HG03103 (cell line): Measurements from ENCODE around the gene TMEM203.

Source experiments
- ATAC-seq: cut with Tn5 transposase; IDR thresholded peaks from one replicate; pipeline ENCODE4 v1.9.1; 2021; ENCODE audit warnings: low read depth; ENCODE audit not compliant: unreplicated experiment

TMEM203 gene

GRCh38 chr9:137230705-137231371 is 25.4 kb upstream of the TMEM203 start, which contains the start of gene SLC34A3:
TSS of gene SLC34A3 (plus strand) at chr9:137230901. CDS start at chr9:137231703, 802 bp downstream.
- no peak for ATAC-seq

DNA sequence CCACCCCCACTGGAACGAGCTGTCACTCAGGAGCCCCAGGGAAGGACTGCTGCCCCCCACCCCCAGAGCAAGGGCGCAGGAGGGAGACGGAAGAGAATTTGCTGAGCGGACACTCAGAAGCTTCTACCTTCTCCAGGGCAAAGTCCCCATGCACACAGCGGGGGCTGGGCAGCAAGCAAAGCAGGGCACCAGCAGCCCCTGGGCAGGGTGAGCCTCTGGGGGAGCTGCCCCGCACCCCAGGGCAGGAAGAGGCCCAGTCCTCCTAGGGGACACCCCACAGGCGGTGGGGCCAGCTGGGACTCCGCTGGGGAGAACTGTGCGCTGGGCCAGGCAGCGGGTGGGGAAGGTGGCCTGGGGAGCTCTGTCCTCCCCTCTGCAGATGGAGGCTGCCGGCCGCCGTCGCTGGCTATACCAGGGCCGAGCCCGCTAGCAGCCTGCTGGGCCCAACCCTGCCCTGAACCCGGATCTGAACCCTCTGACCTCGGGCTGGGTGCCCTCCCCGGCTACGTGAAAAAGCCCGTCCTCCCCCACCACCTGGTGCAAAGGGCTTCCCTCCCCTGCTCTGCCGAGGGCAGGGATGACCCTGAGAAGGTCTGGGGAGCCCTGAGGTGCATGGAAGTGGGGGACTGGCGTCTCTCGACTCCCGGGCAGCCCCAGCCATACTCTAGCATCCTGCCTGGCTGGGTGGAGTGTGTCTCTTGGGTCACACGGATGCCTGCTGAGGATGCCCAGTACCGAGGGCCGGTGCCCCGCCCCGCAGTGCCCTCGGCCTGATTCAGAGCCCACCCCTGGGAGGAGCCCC is 24.7 kb upstream of the TMEM203 start:
- ATAC-seq: no peak

- no peak for ATAC-seq
These were observed 23.8 kb upstream of the TMEM203 start for GRCh38 chr9:137228968-137229896.

GRCh38 chr9:137228506-137228967 is 23.1 kb upstream of the TMEM203 start:
- no peak for ATAC-seq

DNA sequence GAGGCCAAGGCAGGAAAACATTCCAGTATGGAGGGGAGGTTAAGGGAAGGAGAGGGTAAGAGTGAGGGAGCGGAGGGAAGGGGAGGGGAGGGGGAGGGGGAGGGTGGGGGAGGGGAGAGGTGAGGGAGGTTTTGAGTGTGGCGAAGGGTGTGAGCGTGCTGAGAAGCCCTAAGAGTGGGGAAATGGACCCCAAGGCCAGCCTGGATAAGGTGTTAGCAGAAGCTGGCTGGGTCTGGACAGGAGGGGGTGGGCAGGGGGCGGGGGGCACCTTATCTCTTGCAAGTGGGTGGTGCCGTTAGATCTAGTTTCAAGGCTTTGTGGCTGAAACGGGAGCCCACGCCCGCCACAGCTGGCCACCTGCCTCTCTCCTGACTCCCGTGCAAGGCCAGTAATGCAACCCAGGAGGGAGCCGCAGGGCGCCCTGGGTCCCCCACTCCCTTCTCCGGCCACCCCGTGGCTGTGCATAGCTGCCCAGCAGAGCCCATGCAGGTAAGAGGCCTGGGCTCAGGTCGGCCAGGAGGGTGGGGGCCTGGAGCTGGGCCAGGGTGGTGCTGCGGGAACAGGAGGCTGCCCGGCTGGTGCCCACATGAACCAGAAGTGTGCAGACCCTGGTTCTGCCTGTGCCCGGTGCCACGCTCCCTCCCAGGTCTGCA is 22.5 kb upstream of the TMEM203 start:
- no peak for ATAC-seq

DNA sequence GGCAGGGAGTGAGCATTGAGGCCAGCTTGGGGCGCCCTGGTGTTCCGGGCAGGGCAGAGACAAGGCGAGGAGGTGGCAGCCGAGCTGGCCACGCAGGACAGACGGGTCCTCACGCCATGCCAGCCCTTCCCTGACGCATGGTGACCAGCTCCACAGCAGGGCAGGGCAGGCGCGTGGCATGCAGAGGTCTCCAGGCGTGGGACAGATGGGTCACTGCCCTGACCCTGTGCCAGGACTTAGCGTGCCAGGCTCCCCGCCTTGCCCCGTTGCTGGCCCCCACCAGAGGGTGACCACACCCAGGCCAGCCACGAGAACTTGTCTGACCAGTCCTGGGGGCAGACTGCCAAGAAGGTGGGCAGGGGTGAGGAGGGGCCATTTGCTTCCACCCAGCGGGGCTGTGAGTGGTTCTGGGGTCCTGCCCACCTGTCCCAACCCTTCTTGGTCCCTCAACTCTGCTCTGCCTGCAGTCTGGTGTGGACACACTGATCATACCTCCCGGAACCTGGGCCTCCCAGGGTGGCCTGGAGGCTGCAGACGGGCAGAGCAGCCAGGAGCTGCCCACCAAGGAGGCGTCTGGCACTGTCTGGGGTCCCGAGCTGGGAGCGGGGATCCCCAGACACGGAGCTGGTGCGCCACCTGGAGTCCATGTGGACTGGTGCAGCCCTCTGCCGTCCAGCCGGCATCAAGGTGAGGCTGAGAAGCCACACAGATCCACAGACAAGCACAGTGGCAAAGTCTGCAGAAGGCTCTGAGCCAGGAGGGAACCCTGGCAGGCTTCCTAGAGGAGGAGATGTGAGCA is 21.8 kb upstream of the TMEM203 start, which contains the start of gene RNF224:
TSS of gene RNF224 (plus strand) at position 449 of the 799 bp plus-strand sequence. CDS start 834 bp downstream, outside the sequence.
- no peak for ATAC-seq

DNA sequence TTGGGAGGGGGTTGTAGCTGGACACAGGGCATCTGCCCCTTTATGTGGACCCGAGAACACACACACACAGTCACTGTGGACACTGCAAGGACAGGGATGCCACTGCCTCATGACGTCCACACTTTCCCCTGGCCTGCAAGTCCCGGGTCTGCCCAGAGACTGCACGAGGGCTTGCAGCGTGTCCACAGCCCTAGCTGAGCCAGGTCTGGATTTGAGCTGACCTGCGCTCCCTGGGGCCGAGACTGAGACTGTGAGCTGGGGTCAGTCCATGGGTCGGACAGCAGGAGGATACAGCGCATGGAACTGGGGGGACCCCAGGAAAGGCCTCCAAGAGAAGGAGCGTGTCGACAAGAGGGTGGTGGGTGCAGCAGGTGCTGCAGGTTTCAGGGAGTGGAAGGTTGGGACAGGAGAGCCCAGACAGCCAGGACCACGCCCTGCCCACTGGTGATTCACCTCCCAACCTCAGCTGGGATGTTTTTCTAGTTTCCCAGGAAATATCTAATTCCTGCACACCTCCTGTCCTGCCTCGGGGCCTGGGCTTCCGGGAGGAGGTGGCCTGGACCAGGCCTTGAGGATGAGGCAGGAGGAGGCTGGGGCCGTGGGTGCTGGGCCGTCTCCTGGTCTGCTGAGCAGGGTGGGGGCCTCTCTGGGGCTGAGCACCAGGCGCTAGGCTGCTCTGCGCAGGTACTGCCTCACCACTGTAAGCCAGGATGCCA is 21.0 kb upstream of the TMEM203 start:
- ATAC-seq: no peak

DNA sequence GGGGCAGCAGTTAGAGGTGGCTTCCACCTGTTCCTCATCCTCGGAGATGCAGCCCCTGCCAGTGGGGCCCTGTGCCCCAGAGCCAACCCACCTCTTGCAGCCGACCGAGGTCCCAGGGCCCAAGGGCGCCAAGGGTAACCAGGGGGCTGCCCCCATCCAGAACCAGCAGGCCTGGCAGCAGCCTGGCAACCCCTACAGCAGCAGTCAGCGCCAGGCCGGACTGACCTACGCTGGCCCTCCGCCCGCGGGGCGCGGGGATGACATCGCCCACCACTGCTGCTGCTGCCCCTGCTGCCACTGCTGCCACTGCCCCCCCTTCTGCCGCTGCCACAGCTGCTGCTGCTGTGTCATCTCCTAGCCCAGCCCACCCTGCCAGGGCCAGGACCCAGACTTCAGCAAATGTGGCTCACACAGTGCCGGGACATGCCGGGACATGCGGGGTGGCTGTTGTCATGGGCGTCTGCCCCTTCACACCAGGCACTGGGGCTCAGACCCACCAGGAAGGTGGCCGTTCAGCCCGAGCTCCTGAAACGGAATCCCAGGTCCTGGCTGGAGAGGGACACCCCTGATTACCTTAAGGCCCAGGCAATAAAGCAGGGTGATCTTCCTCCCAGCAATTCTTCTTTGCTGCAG is 20.4 kb upstream of the TMEM203 start:
- ATAC-seq: no peak

- no peak for ATAC-seq
These were observed 19.6 kb upstream of the TMEM203 start, which contains the start of gene CYSRT1 for GRCh38 chr9:137224830-137225694. TSS of gene CYSRT1 (plus strand) at chr9:137225174. CDS start at chr9:137225622, 448 bp downstream.

DNA sequence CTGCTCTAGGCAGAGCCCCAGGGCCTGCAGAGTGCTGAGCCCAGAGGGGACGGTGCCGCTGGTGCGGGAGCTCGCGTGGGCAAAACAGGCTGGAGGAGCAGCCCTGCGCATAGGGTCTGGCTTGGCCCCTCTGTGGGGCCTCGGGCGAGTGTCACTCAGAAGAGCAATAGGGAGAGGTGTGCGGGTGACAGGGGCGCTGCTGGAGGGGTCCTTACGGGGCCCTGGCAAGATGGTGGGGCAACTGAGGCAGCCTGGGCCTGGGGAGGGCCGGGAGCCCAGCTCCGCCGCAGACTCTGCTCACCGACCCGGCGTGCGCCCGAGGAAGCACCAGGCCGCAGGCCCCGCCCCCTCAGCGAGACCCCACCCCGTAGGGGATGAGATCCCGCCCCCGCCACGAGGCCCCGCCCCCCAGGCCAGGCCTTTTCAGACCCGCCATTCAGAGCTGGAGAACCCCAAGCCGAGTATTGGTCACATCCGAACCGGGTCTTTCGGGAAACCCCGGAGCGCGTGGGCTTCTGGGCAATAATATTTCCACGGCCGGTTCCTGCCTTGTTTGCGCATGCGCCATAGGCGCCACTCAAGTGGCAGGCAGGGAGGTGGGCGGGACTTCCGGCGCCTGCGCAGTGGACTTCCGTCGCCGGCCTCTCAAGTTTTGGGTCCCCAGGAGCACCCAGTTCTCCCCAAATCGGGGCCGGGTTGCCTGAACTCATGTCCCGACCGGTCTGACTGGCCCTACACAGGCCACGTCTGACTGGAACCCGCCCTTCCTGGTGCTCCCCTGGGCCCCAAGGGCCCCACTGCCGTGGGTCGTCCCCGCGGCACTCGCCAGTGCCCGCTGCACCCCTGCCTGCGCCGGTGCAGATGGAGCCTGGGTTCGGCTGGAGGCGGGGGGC is 17.9 kb upstream of the TMEM203 start:
- ATAC-seq: peak; percentile 73

DNA sequence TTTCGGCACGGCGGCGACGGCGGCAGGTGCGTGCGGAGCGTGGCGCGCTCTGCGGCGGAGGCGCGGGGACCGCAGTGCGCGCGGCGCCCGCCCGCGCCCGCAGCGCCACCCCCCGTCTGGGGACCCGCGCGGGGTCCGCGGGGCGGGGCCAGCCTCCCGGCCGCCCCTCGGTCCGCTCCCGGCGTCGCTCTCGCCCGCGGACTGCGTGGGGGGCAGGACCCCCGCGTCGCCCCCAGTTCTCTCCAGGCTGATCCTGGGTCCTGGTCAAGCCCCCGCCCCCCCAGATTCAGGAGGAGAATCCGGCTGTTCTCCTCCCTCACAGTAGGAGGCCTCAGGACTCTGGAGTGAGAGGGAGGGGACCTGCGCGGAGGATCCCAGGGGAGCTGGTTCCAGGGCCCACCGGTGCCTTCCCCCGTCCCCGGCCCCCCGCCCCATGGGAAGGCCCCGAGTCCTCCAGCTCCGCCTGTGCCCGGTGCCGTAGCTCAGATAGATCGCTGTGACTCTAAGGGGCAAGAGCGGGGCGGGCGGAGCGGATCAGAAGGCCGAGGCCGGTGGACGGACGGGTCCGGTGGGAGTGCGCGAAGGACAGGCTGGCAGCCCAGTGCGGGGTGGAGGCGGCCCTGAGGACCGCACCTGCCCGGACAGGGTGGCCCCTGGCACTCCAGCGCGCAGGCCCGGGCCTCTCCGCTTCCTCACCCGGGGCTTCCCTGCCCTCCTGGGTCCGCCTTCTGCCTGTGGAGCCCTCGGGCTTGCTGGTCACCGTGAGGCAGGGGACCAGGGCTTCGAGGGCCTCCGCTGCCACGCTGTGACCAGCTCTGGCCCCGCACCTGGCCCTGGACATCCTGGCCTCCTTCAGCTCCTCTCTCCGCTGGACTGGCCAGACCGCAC is 17.0 kb upstream of the TMEM203 start, which contains the start of gene RNF208:
TSS of gene RNF208 (minus strand) at position 51 of the 888 bp plus-strand sequence. CDS start 1,028 bp downstream, outside the sequence.
- ATAC-seq: peak; percentile 3

DNA sequence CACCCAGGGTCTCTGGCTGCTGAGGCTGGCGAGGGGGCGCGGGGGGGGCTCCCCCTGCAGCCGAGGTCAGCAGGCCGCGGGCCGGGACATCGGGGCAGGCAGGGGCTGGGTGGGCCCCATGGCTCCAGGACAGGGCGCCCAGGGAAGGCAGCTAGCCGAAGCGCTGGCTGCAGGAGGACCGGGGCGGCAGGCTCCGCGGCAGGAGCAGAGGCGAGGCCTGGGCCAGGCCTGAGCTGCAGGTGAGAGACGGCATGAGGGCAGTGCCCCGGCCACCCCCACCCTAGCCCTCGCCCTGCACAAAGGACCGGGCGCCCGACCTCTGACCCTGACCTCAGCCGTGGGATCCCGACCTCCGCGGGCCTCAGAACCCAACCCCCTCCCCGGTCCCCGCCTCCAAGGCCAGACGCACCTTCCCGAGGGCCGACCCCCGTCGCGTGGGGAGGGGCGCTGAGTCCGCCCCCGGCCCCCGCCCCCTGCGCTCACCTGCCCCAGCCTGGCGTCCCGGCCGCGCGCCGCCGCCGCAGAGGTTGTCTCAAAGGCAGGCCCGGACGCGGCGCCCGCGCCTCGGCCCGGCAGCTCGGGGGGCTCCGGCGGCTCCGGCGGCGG is 16.2 kb upstream of the TMEM203 start:
- no peak for ATAC-seq

GRCh38 chr9:137221095-137221505 is 15.7 kb upstream of the TMEM203 start:
- no peak for ATAC-seq

- no peak for ATAC-seq
These were observed 15.1 kb upstream of the TMEM203 start for GRCh38 chr9:137220317-137221094.
